ENCODE measurements around the gene SMIM32. TPM values are rescaled to one million over a fixed set of nuclear protein-coding genes. Genes with fewer than 3 reads are reported as not detected.

SMIM32 gene
- total RNA-seq, 1 donor from 2014 or later = not detected

GRCh38 chr5:136190091-136190720, 2.8 kb downstream of the SMIM32 start:
- DNase-seq (ENCODE audit: low spot score) (no peak), ATAC-seq (no peak)

GRCh38 chr5:136188859-136189258, 4.1 kb downstream of the SMIM32 start:
- ATAC-seq (no peak), DNase-seq (ENCODE audit: low spot score) (no peak)

GRCh38 chr5:136186796-136187195, 6.2 kb downstream of the SMIM32 start:
- ATAC-seq (no peak), DNase-seq (ENCODE audit: low spot score) (no peak)

DNA sequence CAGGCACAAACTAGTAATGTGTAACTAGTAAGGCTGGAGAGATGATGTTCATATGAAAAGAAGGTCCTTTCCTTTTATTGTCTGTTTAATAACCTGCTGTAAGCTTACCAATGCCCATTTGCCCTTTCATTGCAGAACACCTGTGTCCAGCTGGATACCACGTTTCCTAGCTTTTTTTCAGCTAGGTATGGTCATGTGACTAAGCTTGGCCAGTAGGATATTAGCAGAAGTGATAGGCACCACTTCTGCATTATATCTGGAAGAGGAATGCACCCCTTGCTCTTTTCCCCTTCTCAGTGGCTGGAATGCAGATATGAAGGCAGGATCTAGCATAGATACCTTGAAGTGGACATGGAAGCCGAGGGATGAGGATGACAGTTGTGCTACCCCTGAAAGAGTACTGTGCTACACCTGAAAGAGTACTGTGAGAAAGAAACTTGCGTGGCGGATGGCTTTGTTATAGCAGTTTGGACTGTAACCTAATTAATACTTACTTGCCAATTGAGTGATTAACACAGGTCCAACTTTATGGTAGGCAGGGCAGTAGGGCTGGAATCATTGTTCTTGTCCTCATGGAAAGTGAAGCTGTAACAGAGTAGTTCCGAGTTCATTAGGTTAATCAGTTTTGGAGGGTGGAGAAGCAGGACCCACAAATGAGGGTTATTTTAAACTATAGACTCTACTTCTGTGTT, 6.8 kb downstream of the SMIM32 start:
- ATAC-seq = no peak
- DNase-seq (ENCODE audit: low spot score) = no peak

GRCh38 chr5:136182618-136183017, 10.3 kb downstream of the SMIM32 start:
- ATAC-seq = no peak

DNA sequence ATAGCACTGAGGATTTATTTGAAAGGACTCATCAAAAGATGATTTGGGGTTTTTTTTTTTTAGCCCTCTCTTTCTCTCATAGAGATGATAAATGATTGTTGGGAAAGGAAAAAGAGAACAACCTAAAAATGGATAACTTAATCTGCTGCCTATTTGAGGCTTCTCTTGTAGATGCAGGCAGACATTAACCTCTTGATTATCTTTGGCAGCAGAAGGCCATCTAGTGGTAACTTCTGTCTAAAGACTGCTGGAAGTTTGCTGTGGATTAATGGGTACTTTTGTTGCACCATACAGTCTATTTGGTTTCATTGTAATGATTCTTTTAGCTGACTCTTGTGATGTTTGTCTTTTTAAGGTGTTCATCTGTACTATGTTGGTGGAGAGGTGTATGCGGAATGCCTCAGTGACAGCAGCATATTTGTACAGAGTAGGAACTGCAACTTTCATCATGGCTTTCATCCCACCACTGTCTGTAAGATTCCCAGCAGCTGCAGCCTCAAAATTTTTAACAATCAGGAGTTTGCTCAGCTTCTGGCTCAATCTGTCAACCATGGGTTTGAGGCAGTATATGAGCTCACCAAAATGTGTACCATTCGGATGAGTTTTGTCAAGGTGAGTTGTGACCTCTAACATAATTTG, 18.8 kb downstream of the SMIM32 start:
- DNase-seq (ENCODE audit: low spot score) = no peak
- ATAC-seq = peak; percentile 97

More at GRCh38 chr5:136182618-136183017, 10.3 kb downstream of the SMIM32 start:
- no peak for DNase-seq (ENCODE audit: low spot score)

DNA sequence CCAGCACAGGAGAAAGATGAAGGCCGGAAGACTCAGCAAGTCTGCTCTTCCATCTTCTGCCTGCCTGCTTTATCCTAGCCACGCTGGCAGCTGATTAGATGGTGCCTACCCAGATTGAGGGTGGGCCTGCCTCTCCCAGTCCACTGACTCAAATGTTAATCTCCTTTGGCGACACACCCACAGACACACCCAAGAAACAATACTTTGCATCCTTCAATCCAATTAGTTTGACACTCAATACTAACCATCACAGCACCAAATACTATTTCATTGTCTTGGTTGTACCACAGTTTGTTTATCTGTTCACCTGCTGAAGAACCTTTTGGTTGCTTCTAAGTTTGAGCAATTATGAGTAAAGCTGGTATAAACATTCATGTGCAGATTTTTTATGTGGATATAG, 23.7 kb downstream of the SMIM32 start:
- no peak for DNase-seq (ENCODE audit: low spot score)
- ATAC-seq = no peak

DNA sequence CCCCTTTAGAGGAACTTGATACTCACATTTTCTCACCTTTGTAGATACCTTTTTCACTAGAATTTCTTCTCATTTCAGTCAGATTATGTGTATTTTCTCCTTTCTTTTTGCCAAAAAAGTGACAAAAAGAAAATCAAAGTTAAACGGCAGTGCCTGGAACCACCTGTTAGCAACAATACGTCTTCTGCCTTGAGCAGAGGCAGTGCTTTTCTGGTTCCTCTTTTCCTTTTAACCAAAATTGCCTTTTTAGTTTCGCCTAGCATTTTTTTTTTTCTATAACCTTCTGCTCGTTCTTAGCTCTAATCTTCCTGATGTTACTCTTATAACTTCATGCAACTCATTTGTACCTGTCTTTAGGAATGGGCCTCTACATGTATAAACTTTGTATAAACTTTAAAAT, 26.1 kb downstream of the SMIM32 start:
- ATAC-seq (no peak), DNase-seq (ENCODE audit: low spot score) (no peak)

GRCh38 chr5:136164226-136164625, 28.7 kb downstream of the SMIM32 start:
- ATAC-seq (no peak), DNase-seq (ENCODE audit: low spot score) (no peak)

DNA sequence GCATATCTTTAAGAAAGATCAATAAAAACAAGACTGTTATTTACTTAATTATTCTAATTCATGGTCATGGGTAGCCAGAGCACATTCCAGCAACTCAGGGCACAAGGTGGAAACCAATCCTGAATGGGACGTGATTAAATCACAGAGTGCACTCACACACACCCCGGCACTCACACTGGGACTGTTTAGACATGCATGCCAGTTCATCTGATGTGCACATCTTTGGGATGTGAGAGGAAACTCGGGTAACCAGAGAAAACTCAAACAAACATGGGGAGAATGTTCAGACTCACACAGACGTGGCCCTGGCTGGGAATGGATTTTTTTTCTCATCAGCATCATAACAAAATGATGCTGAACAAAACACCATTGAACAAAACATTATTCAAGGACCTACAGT, 31.0 kb downstream of the SMIM32 start:
- DNase-seq (ENCODE audit: low spot score) = no peak
- peak; percentile 38 for ATAC-seq

- ATAC-seq = no peak
- DNase-seq (ENCODE audit: low spot score) = no peak
These were observed 33.5 kb downstream of the SMIM32 start for GRCh38 chr5:136159457-136159856.

DNA sequence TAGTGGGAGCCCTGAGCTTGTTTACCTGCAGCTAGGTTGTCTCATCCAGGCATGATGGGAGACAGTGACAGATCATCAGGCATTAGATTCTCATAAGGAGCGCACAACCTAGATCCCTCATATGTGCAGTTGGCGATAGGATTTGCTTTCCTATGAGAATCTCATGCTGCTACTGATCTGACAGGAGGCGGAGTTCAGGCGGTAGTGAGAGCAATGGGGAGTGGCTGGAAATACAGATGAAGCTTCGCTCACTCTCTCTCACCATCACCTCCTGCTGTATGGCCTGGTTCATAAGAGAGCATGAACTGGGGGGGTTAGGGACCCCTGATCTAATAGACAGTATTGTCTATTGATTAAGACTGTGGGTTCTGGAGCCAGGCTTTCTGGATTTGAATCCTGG, 35.4 kb downstream of the SMIM32 start:
- ATAC-seq = no peak
- no peak for DNase-seq (ENCODE audit: low spot score)

- no peak for ATAC-seq
- DNase-seq (ENCODE audit: low spot score) = no peak
These were observed 37.2 kb downstream of the SMIM32 start for GRCh38 chr5:136155761-136156160.

DNA sequence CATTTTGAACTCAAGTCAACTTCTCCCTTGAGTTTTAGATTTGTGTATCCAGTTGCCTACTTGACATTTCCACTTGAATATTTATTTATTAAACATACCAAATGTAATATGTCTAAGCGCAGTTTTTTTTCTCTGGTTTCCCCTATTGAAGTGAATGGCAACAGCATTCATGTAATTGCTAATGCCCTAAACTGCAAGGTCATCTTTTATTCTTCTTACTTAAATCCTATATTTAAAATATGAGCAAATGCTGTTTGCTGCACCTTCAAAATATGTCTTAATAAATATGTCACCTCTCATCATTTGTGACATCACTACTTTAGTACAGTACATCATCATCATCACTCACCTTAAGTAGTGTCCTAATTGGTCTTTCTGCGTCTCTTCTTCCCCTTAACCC, 37.9 kb downstream of the SMIM32 start:
- ATAC-seq = no peak
- DNase-seq (ENCODE audit: low spot score) = no peak

DNA sequence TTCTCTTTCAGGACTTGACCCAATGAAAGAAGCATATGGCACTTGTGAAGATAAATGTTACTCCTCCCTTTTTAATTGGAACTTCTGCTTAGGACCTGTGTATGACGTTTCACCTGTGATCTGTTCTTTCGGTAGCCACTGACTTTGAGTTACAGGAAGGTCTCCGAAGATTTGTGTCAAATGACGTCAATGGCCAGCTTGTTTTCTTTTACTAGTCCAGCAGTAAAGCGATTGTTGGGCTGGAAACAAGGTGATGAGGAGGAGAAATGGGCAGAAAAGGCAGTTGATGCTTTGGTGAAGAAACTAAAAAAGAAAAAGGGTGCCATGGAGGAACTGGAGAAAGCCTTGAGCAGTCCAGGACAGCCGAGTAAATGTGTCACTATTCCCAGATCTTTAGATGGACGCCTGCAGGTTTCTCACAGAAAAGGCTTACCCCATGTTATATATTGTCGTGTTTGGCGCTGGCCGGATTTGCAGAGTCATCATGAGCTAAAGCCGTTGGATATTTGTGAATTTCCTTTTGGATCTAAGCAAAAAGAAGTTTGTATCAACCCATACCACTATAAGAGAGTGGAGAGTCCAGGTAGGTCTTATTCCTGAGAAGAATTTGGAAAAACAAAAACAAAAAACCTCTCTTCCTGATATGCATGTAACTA, 39.3 kb downstream of the SMIM32 start:
- ATAC-seq (no peak), DNase-seq (ENCODE audit: low spot score) (no peak)

- ATAC-seq (peak; percentile 82), DNase-seq (ENCODE audit: low spot score) (no peak)
These were observed 43.1 kb downstream of the SMIM32 start for GRCh38 chr5:136149891-136150290.

GRCh38 chr5:136147632-136148031, 45.3 kb downstream of the SMIM32 start:
- no peak for DNase-seq (ENCODE audit: low spot score)
- no peak for ATAC-seq

- ATAC-seq = no peak
- no peak for DNase-seq (ENCODE audit: low spot score)
These were observed 46.8 kb downstream of the SMIM32 start for GRCh38 chr5:136146201-136146600.

- ATAC-seq (no peak), DNase-seq (ENCODE audit: low spot score) (no peak)
These were observed 47.9 kb downstream of the SMIM32 start for GRCh38 chr5:136145030-136145429.

DNA sequence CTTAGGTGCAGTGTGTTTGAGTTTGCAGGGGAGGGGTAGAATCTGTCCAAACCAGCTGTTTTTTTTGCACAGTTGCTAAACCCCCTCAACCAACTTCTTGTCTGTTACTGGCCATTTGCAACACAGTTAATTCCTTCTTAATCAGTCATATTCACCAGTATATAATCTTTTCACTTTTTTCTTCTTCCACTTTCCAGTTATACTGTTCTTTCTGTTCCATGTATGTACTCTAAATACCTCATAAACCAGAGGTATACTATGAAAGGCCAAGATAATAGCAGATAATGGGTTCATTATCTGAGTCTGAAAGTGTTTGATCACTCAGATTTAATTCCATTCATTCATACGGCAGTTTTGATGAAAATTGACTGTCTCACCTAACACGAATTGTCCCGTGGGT, 49.2 kb downstream of the SMIM32 start:
- ATAC-seq (no peak), DNase-seq (ENCODE audit: low spot score) (no peak)

GRCh38 chr5:136143312-136143711, 49.6 kb downstream of the SMIM32 start:
- peak; percentile 27 for ATAC-seq
- no peak for DNase-seq (ENCODE audit: low spot score)

DNA sequence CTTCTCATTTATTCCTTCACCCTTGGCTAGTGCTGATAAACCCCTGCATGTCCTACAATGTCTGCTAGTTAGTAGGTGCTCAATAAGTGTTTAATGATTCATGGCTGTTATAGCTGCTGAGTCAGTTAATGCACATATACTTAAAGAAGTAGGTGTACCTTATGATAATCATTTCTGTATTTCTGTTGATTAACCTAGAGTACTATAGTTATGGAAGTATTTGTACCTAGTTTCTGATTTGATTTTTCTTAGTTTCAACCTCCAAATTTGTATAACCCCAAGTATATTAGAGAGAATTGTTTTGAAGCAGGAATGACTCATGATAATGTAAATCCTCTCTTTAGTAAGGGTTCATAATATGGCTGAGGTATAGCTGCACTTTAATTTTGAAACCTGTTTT, 51.4 kb downstream of the SMIM32 start:
- no peak for ATAC-seq
- no peak for DNase-seq (ENCODE audit: low spot score)

Measured in left lobe of liver (tissue), 2 donors.